NB4 (cell line): ENCODE measurements around the gene HIVEP2.

Source experiments
- DNase-seq: peaks from one replicate; pipeline ENCODE4 v3.0.0; 2010; ENCODE audit warnings: low read depth
- H3K4me3 ChIP-seq: one replicate; pipeline ENCODE4 v1.5.1; 2011; ENCODE audit warnings: mild to moderate bottlenecking, low read depth, low read length, moderate library complexity
- CTCF ChIP-seq: IDR thresholded peaks from one replicate; pipeline ENCODE4 v1.5.1; 2012; ENCODE audit warnings: low read depth, low read length
- MAX ChIP-seq: IDR thresholded peaks from 2 replicates; pipeline ENCODE4 v1.6.1; 2011; ENCODE audit warnings: low read depth, low read length
- MYC ChIP-seq: IDR thresholded peaks from 2 replicates; pipeline ENCODE4 v1.6.1; 2011; ENCODE audit warnings: low read depth, low read length
- POLR2A ChIP-seq: IDR thresholded peaks from 2 replicates; pipeline ENCODE4 v1.6.1; 2011; ENCODE audit warnings: mild to moderate bottlenecking; ENCODE audit not compliant: insufficient read length; ENCODE audit errors: extremely low read depth

Gene HIVEP2

GRCh38 chr6:142844065-142844755 lies 100.8 kb downstream of the HIVEP2 start:
- DNase-seq = no peak
- no peak for TF ChIP-seq MAX
- TF ChIP-seq CTCF = no peak
- no peak for TF ChIP-seq MYC
- no peak for TF ChIP-seq POLR2A
- H3K4me3 ChIP-seq = no peak overlapping the region

GRCh38 chr6:142843361-142843760 lies 101.6 kb downstream of the HIVEP2 start:
- TF ChIP-seq POLR2A = no peak
- no peak for TF ChIP-seq MYC
- TF ChIP-seq MAX = no peak
- no peak for TF ChIP-seq CTCF
- DNase-seq = no peak
- no peak overlapping the region for H3K4me3 ChIP-seq

GRCh38 chr6:142842418-142843261 lies 102.3 kb downstream of the HIVEP2 start:
- TF ChIP-seq MYC (no peak), POLR2A (no peak), CTCF (no peak), MAX (no peak)
- no peak for DNase-seq
- H3K4me3 ChIP-seq = no peak overlapping the region

- no peak for TF ChIP-seq MAX
- TF ChIP-seq POLR2A = no peak
- no peak for TF ChIP-seq MYC
- no peak for TF ChIP-seq CTCF
- DNase-seq = no peak
- no peak overlapping the region for H3K4me3 ChIP-seq
These were observed 103.1 kb downstream of the HIVEP2 start for GRCh38 chr6:142841915-142842314.

- no peak for DNase-seq
- TF ChIP-seq MAX = no peak
- no peak for TF ChIP-seq POLR2A
- no peak for TF ChIP-seq MYC
- no peak for TF ChIP-seq CTCF
- H3K4me3 ChIP-seq = no peak overlapping the region
These were observed 105.3 kb downstream of the HIVEP2 start for GRCh38 chr6:142839686-142840040.
